HL-60 (cell line): Measurements from ENCODE around the gene LIG1.
A peak's percentile ranks its signal among the peaks of the same experiment; 100 is the strongest.

ENCODE experiments used
- CTCF ChIP-seq: IDR thresholded peaks from one replicate; pipeline ENCODE4 v1.5.1; 2011; ENCODE audit warnings: low read length, control low read depth, inconsistent platforms; ENCODE audit not compliant: insufficient read depth
- POLR2AphosphoS5 ChIP-seq: IDR thresholded peaks from 2 replicates; pipeline ENCODE4 v1.6.1; 2012; ENCODE audit warnings: low read depth
- REST ChIP-seq: IDR thresholded peaks from 2 replicates; pipeline ENCODE4 v1.6.1; 2012; ENCODE audit warnings: low read depth; ENCODE audit not compliant: insufficient replicate concordance
- SPI1 ChIP-seq: IDR thresholded peaks from 2 replicates; pipeline ENCODE4 v1.6.1; 2012; ENCODE audit warnings: low read depth, mild to moderate bottlenecking, borderline replicate concordance

GRCh38 chr19:48175578-48175977 is 5.4 kb upstream of the LIG1 start:
- TF ChIP-seq CTCF = no peak
- no peak for TF ChIP-seq POLR2AphosphoS5
- peak; percentile 89 for TF ChIP-seq SPI1
- no peak for TF ChIP-seq REST
